ENCODE data around the gene OR13C3. TPM values are rescaled to one million over a fixed set of nuclear protein-coding genes. Genes with fewer than 3 reads are reported as not detected.

The OR13C3 gene
- not detected in 2 replicates for total RNA-seq

- Mint-ChIP-seq H3K4me1 (ENCODE audit: low read depth) (no peaks in the 10 kb centered on the region), H3K27me3 (ENCODE audit: insufficient read depth) (no peaks in the 10 kb centered on the region), H3K9me3 (no peaks in the 10 kb centered on the region), H3K36me3 (ENCODE audit: low read depth) (no peaks in the 10 kb centered on the region), H3K4me3 (no peak within 1 kb of the TSS), H3K27ac (no peak within 1 kb of the TSS)
- intact Hi-C loops (cut with micrococcal nuclease) = no loop called here
- no peak for DNase-seq (ENCODE audit: low spot score)
These were observed at the start of gene OR13C3 for GRCh38 chr9:104536756-104537155. TSS of gene OR13C3 (minus strand) at chr9:104536856. CDS start at chr9:104536723, 133 bp downstream.

GRCh38 chr9:104580562-104580961 is 43.9 kb upstream of the OR13C3 start:
- Mint-ChIP-seq H3K4me1 (ENCODE audit: low read depth) (no peaks in the 10 kb centered on the region), H3K27me3 (ENCODE audit: insufficient read depth) (no peaks in the 10 kb centered on the region), H3K4me3 (no peak overlapping the region), H3K9me3 (no peaks in the 10 kb centered on the region), H3K27ac (no peak overlapping the region), H3K36me3 (ENCODE audit: low read depth) (no peaks in the 10 kb centered on the region)
- DNase-seq (ENCODE audit: low spot score) = no peak
- intact Hi-C loops (cut with micrococcal nuclease) = no loop called here

DNA sequence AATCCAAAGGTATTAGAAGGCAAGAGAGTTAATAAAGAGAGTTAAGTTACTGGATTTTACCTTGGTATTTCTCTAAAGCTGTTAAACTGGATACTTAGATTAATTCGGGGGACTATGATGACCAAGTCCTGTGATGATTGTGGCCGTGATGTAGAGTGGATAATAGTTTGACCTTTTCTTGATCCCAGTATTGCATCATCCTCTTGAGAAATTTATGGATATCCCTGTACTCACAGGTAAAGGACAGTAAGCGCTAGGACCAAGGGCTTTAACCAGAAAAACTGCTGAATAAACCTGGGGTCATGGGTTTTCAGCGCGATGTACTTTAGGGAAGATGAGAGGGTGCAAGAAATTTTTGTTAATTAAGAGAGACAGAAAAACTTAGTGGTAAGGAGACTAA is 40.6 kb upstream of the OR13C3 start:
- intact Hi-C loops (cut with micrococcal nuclease) = no loop called here
- H3K4me3 Mint-ChIP-seq = no peak overlapping the region
- H3K9me3 Mint-ChIP-seq = peaks cover 8% of the 10 kb centered on the region
- H3K4me1 Mint-ChIP-seq (ENCODE audit: low read depth) = no peaks in the 10 kb centered on the region
- H3K36me3 Mint-ChIP-seq (ENCODE audit: low read depth) = no peaks in the 10 kb centered on the region
- H3K27me3 Mint-ChIP-seq (ENCODE audit: insufficient read depth) = no peaks in the 10 kb centered on the region
- no peak for DNase-seq (ENCODE audit: low spot score)
- no peak overlapping the region for H3K27ac Mint-ChIP-seq

DNA sequence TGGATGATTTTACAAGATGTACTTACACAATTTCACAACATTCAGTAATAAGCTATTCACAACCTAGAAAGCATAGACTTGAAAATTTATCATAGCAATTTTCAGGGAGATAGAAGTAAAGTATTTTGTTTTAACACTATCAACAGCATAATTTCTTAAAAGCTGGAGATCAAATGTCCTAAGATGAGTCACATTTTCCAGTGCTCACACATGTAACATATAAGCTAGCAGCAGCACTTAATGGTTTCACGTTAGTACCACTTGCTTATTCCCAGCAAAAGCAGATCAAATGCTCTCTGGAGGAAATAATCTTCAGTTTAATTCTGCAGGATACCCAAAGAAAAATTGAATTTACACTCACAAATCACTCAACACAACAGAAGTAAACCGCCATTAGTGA is 38.8 kb upstream of the OR13C3 start:
- Mint-ChIP-seq H3K9me3 (peaks cover 12% of the 10 kb centered on the region), H3K27ac (no peak overlapping the region), H3K27me3 (ENCODE audit: insufficient read depth) (no peaks in the 10 kb centered on the region), H3K36me3 (ENCODE audit: low read depth) (no peaks in the 10 kb centered on the region), H3K4me1 (ENCODE audit: low read depth) (no peaks in the 10 kb centered on the region), H3K4me3 (no peak overlapping the region)
- DNase-seq (ENCODE audit: low spot score) = no peak
- intact Hi-C loops (cut with micrococcal nuclease) = no loop called here

DNA sequence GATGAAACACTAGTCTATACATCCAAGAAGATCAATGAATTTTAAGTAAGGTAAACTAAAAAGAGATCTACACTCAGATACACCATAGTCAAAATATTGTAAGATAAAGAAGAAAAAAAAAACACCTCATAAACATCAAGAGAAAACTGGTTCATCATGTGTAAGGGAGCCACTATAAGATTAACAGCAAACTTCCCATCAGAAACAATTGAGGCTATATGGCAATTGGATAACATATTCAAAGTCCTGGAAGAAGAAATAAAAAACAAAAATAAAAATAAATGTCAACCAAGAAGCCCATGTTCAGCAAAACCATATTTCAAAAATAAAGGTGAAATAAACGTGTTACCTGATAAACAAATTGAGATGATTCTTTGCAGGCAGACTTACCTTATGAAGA is 36.0 kb upstream of the OR13C3 start:
- H3K27me3 Mint-ChIP-seq (ENCODE audit: insufficient read depth) = no peaks in the 10 kb centered on the region
- intact Hi-C loops (cut with micrococcal nuclease) = no loop called here
- H3K9me3 Mint-ChIP-seq = peaks cover 12% of the 10 kb centered on the region
- no peak for DNase-seq (ENCODE audit: low spot score)
- no peaks in the 10 kb centered on the region for H3K4me1 Mint-ChIP-seq (ENCODE audit: low read depth)
- H3K36me3 Mint-ChIP-seq (ENCODE audit: low read depth) = no peaks in the 10 kb centered on the region
- H3K27ac Mint-ChIP-seq = no peak overlapping the region
- H3K4me3 Mint-ChIP-seq = no peak overlapping the region

DNA sequence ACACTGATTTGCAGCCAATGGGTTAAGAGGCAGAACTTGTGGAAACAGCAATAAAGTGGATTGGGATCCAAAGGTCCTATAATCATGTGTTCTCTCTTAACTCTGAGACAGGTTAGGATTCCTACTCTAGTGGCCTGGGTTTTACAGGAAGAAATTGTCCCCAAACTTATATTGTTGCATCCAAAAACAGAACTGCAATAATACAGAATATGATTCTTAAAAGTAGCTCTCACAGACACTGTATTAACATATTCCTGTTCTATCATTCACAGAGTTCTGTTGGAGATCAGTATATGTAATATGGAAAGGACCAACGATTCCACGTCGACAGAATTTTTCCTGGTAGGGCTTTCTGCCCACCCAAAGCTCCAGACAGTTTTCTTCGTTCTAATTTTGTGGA is 32.2 kb upstream of the OR13C3 start, which contains the start of gene OR13C8:
TSS of gene OR13C8 (plus strand) at position 301 of the 400 bp plus-strand sequence. CDS start at position 301, 0 bp downstream.
- Mint-ChIP-seq H3K27me3 (ENCODE audit: insufficient read depth) (no peaks in the 10 kb centered on the region), H3K4me3 (no peak within 1 kb of the TSS), H3K36me3 (ENCODE audit: low read depth) (no peaks in the 10 kb centered on the region), H3K27ac (no peak within 1 kb of the TSS), H3K4me1 (ENCODE audit: low read depth) (no peaks in the 10 kb centered on the region), H3K9me3 (peaks cover 12% of the 10 kb centered on the region)
- no peak for DNase-seq (ENCODE audit: low spot score)
- intact Hi-C loops (cut with micrococcal nuclease) = no loop called here

- intact Hi-C loops (cut with micrococcal nuclease) = no loop called here
- H3K4me3 Mint-ChIP-seq = no peak overlapping the region
- H3K4me1 Mint-ChIP-seq (ENCODE audit: low read depth) = no peaks in the 10 kb centered on the region
- no peak overlapping the region for H3K27ac Mint-ChIP-seq
- H3K27me3 Mint-ChIP-seq (ENCODE audit: insufficient read depth) = no peaks in the 10 kb centered on the region
- H3K9me3 Mint-ChIP-seq = no peaks in the 10 kb centered on the region
- DNase-seq (ENCODE audit: low spot score) = no peak
- no peaks in the 10 kb centered on the region for H3K36me3 Mint-ChIP-seq (ENCODE audit: low read depth)
These were observed 27.7 kb upstream of the OR13C3 start for GRCh38 chr9:104564358-104564757.

DNA sequence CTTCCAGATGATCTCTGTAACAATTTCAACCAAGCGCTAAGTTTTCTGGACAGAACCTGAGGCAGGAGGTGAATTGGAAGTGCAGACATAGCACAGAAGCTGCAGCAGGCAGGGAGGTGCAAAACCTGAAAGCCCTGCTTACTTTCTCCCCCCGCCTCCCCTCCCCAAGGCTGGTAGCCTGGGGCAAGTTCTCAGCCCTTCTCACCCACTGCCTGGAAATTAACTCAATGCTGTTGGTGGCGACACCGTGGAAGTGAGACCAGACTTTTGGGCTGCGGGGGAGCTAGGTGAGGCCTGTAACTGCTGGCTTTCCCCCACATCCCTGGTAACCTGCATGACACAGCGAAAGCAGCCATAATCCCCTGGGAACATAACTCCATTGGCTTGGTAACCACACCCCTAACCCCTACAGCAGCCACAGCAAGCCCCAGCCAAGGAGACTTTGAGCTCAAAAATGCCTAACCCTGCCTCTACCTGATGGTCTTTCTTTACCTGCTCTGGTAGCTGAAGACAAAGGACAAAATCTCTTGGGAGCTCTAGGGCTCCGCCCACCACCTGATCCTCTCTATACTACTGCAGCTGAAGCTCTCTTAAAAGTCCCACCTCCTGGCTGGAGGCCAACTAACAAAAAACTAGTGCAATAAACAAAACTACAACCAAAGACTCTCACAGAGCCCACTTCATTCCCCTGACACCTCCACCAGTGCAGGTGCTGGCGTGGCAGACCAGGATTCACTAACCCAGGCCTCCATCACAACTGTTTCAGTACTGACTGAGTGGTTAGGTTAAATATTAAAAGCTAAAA is 20.4 kb upstream of the OR13C3 start:
- Mint-ChIP-seq H3K36me3 (ENCODE audit: low read depth) (no peaks in the 10 kb centered on the region), H3K4me3 (no peak overlapping the region), H3K9me3 (no peaks in the 10 kb centered on the region), H3K27ac (no peak overlapping the region), H3K4me1 (ENCODE audit: low read depth) (no peaks in the 10 kb centered on the region), H3K27me3 (ENCODE audit: insufficient read depth) (peaks cover 1% of the 10 kb centered on the region)
- DNase-seq (ENCODE audit: low spot score) = no peak
- intact Hi-C loops (cut with micrococcal nuclease) = no loop called here

GRCh38 chr9:104555521-104555920 is 18.9 kb upstream of the OR13C3 start:
- H3K4me3 Mint-ChIP-seq = no peak overlapping the region
- H3K36me3 Mint-ChIP-seq (ENCODE audit: low read depth) = no peaks in the 10 kb centered on the region
- no peak for DNase-seq (ENCODE audit: low spot score)
- no peak overlapping the region for H3K27ac Mint-ChIP-seq
- no peaks in the 10 kb centered on the region for H3K9me3 Mint-ChIP-seq
- H3K4me1 Mint-ChIP-seq (ENCODE audit: low read depth) = no peaks in the 10 kb centered on the region
- H3K27me3 Mint-ChIP-seq (ENCODE audit: insufficient read depth) = peaks cover 1% of the 10 kb centered on the region
- intact Hi-C loops (cut with micrococcal nuclease) = no loop called here

- intact Hi-C loops (cut with micrococcal nuclease) = no loop called here
- H3K36me3 Mint-ChIP-seq (ENCODE audit: low read depth) = no peaks in the 10 kb centered on the region
- no peak overlapping the region for H3K27ac Mint-ChIP-seq
- H3K9me3 Mint-ChIP-seq = no peaks in the 10 kb centered on the region
- no peak overlapping the region for H3K4me3 Mint-ChIP-seq
- DNase-seq (ENCODE audit: low spot score) = no peak
- no peaks in the 10 kb centered on the region for H3K4me1 Mint-ChIP-seq (ENCODE audit: low read depth)
- H3K27me3 Mint-ChIP-seq (ENCODE audit: insufficient read depth) = peaks cover 1% of the 10 kb centered on the region
These were observed 16.6 kb upstream of the OR13C3 start for GRCh38 chr9:104553261-104553660.

DNA sequence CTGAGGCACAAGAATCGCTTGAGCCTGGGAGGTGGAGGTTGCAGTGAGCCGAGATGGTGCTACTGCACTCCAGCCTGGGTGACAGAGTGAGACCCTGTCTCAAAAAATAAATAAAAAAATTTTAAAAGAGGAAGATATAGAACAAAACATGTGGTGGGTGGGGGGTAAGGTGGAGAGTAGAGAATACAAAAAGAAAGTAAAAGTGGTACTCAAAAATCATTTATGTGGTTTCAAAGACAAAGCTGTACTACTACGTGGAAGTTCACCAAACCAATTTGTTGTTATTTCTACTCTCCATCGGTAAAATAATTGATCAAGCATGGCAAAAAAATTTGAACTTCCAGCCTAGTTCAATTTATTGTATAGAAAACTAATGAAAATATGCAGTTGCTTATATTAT is 8.0 kb upstream of the OR13C3 start:
- no peaks in the 10 kb centered on the region for H3K9me3 Mint-ChIP-seq

GRCh38 chr9:104539275-104539674 is 2.6 kb upstream of the OR13C3 start:
- H3K27ac Mint-ChIP-seq = no peak overlapping the region
- intact Hi-C loops (cut with micrococcal nuclease) = no loop called here
- no peaks in the 10 kb centered on the region for H3K9me3 Mint-ChIP-seq
- H3K27me3 Mint-ChIP-seq (ENCODE audit: insufficient read depth) = no peaks in the 10 kb centered on the region
- no peaks in the 10 kb centered on the region for H3K36me3 Mint-ChIP-seq (ENCODE audit: low read depth)
- DNase-seq (ENCODE audit: low spot score) = no peak
- no peaks in the 10 kb centered on the region for H3K4me1 Mint-ChIP-seq (ENCODE audit: low read depth)
- H3K4me3 Mint-ChIP-seq = no peak overlapping the region

More for the DNA sequence above, 8.0 kb upstream of the OR13C3 start:
- Mint-ChIP-seq H3K27me3 (ENCODE audit: insufficient read depth) (no peaks in the 10 kb centered on the region), H3K4me3 (no peak overlapping the region), H3K27ac (no peak overlapping the region), H3K36me3 (ENCODE audit: low read depth) (no peaks in the 10 kb centered on the region), H3K4me1 (ENCODE audit: low read depth) (no peaks in the 10 kb centered on the region)
- intact Hi-C loops (cut with micrococcal nuclease) = no loop called here
- DNase-seq (ENCODE audit: low spot score) = no peak

DNA sequence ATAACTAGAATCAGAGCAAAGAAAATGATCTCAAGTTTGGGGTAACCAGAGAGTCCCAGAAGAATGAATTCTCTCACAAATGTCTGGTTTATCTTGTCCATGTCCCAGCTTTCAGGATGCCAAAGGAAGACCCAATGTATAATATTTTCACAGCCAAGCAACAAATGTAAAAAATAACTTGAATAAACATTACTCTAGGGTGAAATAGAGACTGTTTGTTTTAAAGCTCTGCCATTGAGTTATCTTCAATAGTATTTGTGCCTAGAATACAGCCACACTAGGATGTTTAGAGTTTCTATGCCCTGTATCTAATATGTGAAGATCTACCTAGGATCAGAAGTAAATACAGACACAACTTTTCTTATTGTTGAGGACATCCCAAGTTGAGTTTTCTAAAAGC is 9.5 kb downstream of the OR13C3 start, which contains the start of gene OR13C4:
TSS of gene OR13C4 (minus strand) at position 101 of the 400 bp plus-strand sequence. CDS start at position 101, 0 bp downstream.
- H3K27me3 Mint-ChIP-seq (ENCODE audit: insufficient read depth) = no peaks in the 10 kb centered on the region
- no peak within 1 kb of the TSS for H3K27ac Mint-ChIP-seq
- DNase-seq (ENCODE audit: low spot score) = no peak
- no peaks in the 10 kb centered on the region for H3K4me1 Mint-ChIP-seq (ENCODE audit: low read depth)
- H3K4me3 Mint-ChIP-seq = no peak within 1 kb of the TSS
- intact Hi-C loops (cut with micrococcal nuclease) = no loop called here
- H3K9me3 Mint-ChIP-seq = no peaks in the 10 kb centered on the region
- H3K36me3 Mint-ChIP-seq (ENCODE audit: low read depth) = no peaks in the 10 kb centered on the region

All from activated T-helper 1 cell treated with anti-CD3 and anti-CD28 coated beads, Interleukin-12 subunit alpha, Interleukin-12 subunit beta, Interleukin-2, Interleukin-4 antibody, amounts not matched to agents 30 ng/mL and 10 ng/mL and 1 ng/mL, durations not matched to agents 14 hours and 24 hours and 36 hours (primary cell).